HG03103 (cell line): ENCODE data around the gene COQ7.

ENCODE experiments used
- ATAC-seq: cut with Tn5 transposase; IDR thresholded peaks from one replicate; pipeline ENCODE4 v1.9.1; 2021; ENCODE audit warnings: low read depth; ENCODE audit not compliant: unreplicated experiment

COQ7 gene

GRCh38 chr16:19110537-19111360, 43.3 kb downstream of the COQ7 start:
- no peak for ATAC-seq

DNA sequence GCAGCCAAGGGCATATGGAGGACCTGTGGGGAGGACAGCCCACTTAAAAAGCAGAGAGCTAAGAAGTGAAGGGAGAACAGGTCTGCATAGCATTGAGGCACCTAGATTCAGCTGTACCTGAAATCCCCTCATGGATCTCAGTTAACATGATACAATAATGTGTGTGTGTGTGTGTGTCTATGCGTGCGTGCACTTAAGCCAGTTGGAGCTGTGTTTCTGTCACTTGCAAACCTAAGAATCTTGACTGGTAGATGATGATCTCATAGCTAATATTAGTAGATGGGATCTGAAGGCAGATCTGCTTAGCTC, 44.6 kb downstream of the COQ7 start:
- no peak for ATAC-seq

DNA sequence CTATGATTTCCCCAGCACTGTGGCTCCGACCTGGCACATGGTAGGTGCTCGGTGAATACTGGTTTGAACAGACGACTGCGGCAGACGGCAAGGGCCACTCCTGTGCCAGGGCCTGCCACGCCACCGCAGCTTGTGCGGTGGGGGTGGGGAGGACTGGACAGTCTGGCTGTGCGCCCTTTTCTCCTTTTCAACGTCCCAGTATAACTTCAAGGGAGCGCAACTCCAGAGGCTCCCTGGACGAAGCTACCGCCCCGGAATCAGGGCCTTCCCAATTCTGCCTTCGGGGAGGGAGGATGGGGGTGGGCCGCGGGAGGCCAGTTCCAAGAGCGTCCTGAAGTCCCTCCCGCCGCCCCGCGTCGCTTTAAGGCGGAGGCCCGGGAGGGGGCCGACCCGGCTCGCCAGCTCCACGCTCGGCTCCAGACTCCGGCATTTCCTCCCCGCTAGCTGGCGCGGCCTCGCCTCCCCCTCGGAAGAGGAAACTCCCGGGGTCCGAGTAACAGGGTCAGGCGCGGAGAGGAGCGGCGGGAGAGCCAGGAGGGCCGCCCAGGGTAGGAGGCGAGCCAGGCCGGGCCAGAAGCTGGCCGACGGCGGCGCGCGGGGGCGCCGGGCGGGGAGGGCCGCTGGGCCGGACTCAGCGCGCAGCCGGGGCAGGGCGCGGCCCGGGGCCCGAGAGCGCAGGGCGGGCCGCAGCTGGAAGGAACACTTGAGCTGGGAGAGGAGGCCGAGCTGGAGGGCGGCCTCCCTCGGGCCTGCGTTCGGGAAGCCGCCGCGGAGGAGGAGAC, 46.4 kb downstream of the COQ7 start, which contains the start of gene ITPRIPL2:
Gene ITPRIPL2 (plus strand): TSS at position 388 of the 782 bp plus-strand sequence. CDS start 498 bp downstream, outside the sequence.
- no peak for ATAC-seq

- ATAC-seq = no peak
Observed at GRCh38 chr16:19114359-19115147, 47.1 kb downstream of the COQ7 start.

GRCh38 chr16:19115148-19116021, 48.0 kb downstream of the COQ7 start:
- ATAC-seq = no peak

DNA sequence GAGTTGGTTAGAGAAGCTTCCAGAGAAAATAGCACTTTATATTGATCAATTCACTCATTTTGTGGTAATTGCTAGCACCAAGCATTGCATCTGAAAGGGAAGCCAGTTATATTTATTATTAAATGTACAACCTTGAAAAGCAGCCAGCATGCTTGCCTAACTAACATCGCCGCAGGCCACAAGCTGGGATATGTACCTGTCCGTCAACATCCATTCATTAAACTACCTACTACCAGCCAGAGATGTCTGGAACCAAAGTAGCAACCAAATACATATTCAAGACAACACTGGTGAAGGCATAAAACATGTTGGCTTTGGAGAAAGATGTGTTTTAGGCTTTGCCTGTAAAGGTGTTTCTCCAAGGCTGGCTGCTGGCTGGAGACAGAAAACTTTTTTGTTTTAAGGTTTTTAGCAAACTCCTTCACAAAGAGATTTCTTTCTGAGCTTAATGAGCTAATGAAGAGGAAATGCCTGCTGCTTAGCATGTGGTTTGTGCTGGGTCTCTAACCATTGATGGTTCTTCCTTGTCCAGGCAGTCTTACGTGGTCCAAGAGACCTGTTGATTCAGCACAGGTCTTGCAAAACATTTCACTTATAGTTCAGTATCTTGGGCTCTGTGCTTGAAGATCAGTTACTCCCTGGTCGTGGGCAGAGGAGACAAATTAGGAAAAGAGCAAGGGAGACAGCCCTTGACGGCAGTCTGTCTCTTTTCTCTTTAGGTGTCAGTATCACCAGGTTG, 49.5 kb downstream of the COQ7 start:
- ATAC-seq = no peak

GRCh38 chr16:19118938-19119431, 51.6 kb downstream of the COQ7 start:
- no peak for ATAC-seq

GRCh38 chr16:19119564-19119963, 52.1 kb downstream of the COQ7 start:
- ATAC-seq = no peak

DNA sequence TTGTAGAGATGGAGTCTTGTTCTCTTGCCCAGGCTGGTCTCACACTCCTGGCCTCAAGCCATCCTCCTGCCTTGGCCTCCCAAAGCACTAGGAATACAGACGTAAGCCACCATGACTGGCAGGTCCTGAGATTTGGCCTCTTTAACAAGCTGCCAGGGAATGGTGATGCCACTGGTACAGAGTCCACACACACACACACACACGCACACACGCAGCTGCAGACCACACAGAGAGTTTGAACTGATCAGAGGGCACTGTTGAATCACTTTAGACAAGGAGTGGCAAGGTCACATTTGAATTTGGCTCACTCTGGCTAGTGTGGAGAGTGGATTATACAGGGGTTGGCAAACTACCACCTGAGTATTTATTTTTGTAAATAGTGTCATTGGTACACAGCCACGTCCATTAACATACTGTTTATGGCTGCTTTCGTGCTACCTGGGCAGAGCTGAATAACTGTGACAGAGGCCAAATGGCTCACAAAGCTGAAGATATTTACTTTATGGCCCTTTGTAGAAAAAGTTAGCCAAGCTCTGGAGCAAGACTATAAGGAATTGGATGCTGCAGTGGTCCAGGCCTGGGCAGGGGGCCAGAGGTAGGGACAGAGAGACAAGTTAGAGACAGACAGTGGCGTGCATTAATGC, 56.2 kb downstream of the COQ7 start:
- ATAC-seq = no peak

GRCh38 chr16:19126300-19126699, 58.9 kb downstream of the COQ7 start:
- no peak for ATAC-seq

DNA sequence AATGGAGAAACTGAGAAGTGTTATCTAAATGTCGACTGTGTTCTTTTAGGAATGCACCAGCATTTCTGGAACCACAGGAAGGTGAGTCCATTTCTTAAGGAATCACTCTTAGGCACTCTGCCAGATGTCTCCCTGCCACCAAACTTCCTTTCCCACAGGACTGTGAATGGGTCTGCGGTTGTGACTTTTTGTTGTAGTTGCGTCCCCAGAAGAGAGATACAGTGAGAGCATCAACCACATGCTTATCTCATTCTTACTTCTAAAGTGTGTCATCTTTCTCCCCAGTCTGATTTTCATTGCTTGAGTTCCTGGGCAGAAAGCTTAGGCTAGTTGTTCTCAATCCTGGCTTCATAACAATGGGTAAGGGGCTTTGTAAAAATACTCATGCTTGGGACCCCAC, 59.8 kb downstream of the COQ7 start:
- ATAC-seq = no peak

GRCh38 chr16:19127674-19128131, 60.3 kb downstream of the COQ7 start:
- ATAC-seq = no peak

DNA sequence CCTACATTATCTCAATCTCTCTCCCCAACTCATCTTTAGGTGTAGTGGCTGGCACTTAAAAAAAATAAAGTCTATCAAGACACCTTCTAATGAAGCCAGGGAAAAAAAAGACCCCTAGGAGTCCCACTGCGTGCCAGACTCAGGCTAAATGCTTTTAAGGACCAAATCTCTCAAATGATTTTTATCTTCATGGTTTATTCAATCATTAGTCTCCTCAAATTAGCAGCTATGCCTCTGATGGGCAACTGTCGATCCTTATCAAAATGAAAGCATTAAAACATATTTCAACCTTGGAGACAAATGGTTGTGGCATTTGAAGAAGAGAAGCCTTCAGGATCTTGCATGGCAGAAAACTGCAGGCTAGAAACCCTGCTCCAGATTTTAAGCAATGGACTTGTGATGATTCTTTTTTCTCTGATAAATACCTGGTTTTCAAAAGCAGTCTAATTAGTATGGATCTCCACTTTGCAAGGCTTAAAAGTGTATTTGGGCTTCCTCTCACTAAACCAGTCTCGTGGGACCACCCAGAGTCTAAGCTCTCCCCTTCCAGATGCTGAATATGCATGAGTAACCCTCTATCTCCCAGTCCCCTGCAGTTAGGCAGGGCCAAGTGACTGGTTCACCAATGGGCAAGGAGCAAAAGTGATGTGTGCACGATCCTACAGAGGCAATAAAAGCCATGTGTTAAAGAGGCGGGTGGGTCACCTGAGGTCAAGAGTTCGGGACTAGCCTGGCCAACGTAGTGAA, 61.2 kb downstream of the COQ7 start:
- no peak for ATAC-seq
